Vagina (tissue), 2 donors: ENCODE results near the gene C17orf107. TPM values are rescaled to one million over a fixed set of nuclear protein-coding genes. Genes with fewer than 3 reads are reported as not detected.

Experiments used
- DNase-seq, 2 donors: peaks; one replicate each; pipeline ENCODE4 v3.0.0-alpha.2; 2017; ENCODE audit errors: extremely low spot score in 2 of 2
- H3K27ac ChIP-seq: fragments of 200-600 bp; sonication (generic); one replicate; pipeline ENCODE4 v1.5.1; 2019
- H3K27me3 ChIP-seq: fragments of 200-600 bp; sonication (generic); one replicate; pipeline ENCODE4 v1.5.1; 2019
- H3K36me3 ChIP-seq, 2 donors: fragments of 200-600 bp; sonication (generic); one replicate each; pipeline ENCODE4 v1.5.1; 2017 to 2019
- H3K4me1 ChIP-seq: fragments of 200-600 bp; sonication (generic); one replicate; pipeline ENCODE4 v1.5.1; 2019
- H3K4me3 ChIP-seq, 2 donors: fragments of 200-600 bp; sonication (generic); 1 replicate in 1 of 2; 2 replicates in 1 of 2; pipeline ENCODE4 v1.5.1; 2016 to 2019
- H3K9me3 ChIP-seq: fragments of 200-600 bp; sonication (generic); one replicate; pipeline ENCODE4 v1.5.1; 2019
- CTCF ChIP-seq, 3 experiments: fragments of 450-650 bp in 2 of 3; fragments of 200-600 bp in 1 of 3; sonication (generic) in 1 of 3; IDR thresholded peaks; one replicate each; pipeline ENCODE4 v1.5.1; 2017 to 2019; ENCODE audit warnings: antibody characterized with exemption in 3 of 3, mild to moderate bottlenecking in 2 of 3, moderate library complexity in 2 of 3
- POLR2A ChIP-seq, 2 donors: fragments of 450-650 bp; IDR thresholded peaks; one replicate each; pipeline ENCODE4 v1.6.1; 2017; ENCODE audit warnings: antibody characterized with exemption in 2 of 2, mild to moderate bottlenecking in 2 of 2, moderate library complexity in 2 of 2
- POLR2AphosphoS5 ChIP-seq, 2 donors: sonication (generic); formaldehyde crosslinking; IDR thresholded peaks; one replicate each; pipeline ENCODE4 v1.9.0; 2017; ENCODE audit warnings: antibody characterized with exemption in 2 of 2, mild to moderate bottlenecking in 2 of 2, low read depth in 1 of 2; ENCODE audit not compliant: insufficient read depth in 1 of 2
- intact Hi-C: fragments of 100-400 bp; cut with DNase I; formaldehyde crosslinking; loops from one replicate; pipeline ENCODE4 v1.15.1; 2023
- total RNA-seq: library from RNA; depleted of rRNA; stranded (reverse); fragments of >200 nt; gene quantifications from one replicate; pipeline ENCODE4 v1.2.3, GENCODE V29; 2016

C17orf107 gene
- total RNA-seq, 1 donor from 2014 or later, result 1.7 TPM

- no peak for TF ChIP-seq POLR2A (IDR thresholded peaks at IDR 0.05)
- TF ChIP-seq CTCF (IDR thresholded peaks at IDR 0.05), result no peak
- no peak for TF ChIP-seq POLR2AphosphoS5 (IDR thresholded peaks at IDR 0.05; ENCODE audit: insufficient read depth in 1 of 2, low read depth in 1 of 2)
- H3K4me1 ChIP-seq, result peaks cover 4% of the 10 kb centered on the region
- H3K4me3 ChIP-seq, result no peak overlapping the region
- H3K27ac ChIP-seq, result no peak overlapping the region
- H3K36me3 ChIP-seq, result peaks cover 0 to 83% of the 10 kb centered on the region in 2 donors
- intact Hi-C loops, result loop anchor here (5.0 kb wide), 1 partner anchor 107 kb away; the partner anchor contains the start of genes GLTPD2 and VMO1
- no peaks in the 10 kb centered on the region for H3K9me3 ChIP-seq
- no peak for DNase-seq
- no peaks in the 10 kb centered on the region for H3K27me3 ChIP-seq
Measured at GRCh38 chr17:4893721-4894560, 5.4 kb upstream of the C17orf107 start.

GRCh38 chr17:4895121-4895520 lies 4.2 kb upstream of the C17orf107 start:
- intact Hi-C loops, result no loop called here
- no peak for TF ChIP-seq CTCF (IDR thresholded peaks at IDR 0.05)
- TF ChIP-seq POLR2A (IDR thresholded peaks at IDR 0.05), result no peak
- no peak for TF ChIP-seq POLR2AphosphoS5 (IDR thresholded peaks at IDR 0.05; ENCODE audit: insufficient read depth in 1 of 2, low read depth in 1 of 2)
- no peaks in the 10 kb centered on the region for H3K9me3 ChIP-seq
- no peak overlapping the region for H3K27ac ChIP-seq
- peaks cover 0 to 75% of the 10 kb centered on the region in 2 donors for H3K36me3 ChIP-seq
- H3K4me1 ChIP-seq, result peaks cover 14% of the 10 kb centered on the region
- H3K27me3 ChIP-seq, result no peaks in the 10 kb centered on the region
- no peak for DNase-seq
- H3K4me3 ChIP-seq, result no peak overlapping the region

- TF ChIP-seq POLR2AphosphoS5 (IDR thresholded peaks at IDR 0.05; ENCODE audit: insufficient read depth in 1 of 2, low read depth in 1 of 2), result no peak
- TF ChIP-seq POLR2A (IDR thresholded peaks at IDR 0.05), result no peak
- no peak for TF ChIP-seq CTCF (IDR thresholded peaks at IDR 0.05)
- no peak for DNase-seq
- H3K4me3 ChIP-seq, result no peak overlapping the region
- intact Hi-C loops, result no loop called here
- H3K27ac ChIP-seq, result no peak overlapping the region
- H3K27me3 ChIP-seq, result no peaks in the 10 kb centered on the region
- H3K9me3 ChIP-seq, result no peaks in the 10 kb centered on the region
- peaks cover 20% of the 10 kb centered on the region for H3K4me1 ChIP-seq
- H3K36me3 ChIP-seq, result peaks cover 0 to 68% of the 10 kb centered on the region in 2 donors
Measured at GRCh38 chr17:4895657-4896331, 3.5 kb upstream of the C17orf107 start.

GRCh38 chr17:4896332-4897197 lies 2.8 kb upstream of the C17orf107 start:
- H3K36me3 ChIP-seq, result peaks cover 0 to 60% of the 10 kb centered on the region in 2 donors
- no peak for DNase-seq
- no peak overlapping the region for H3K27ac ChIP-seq
- no peaks in the 10 kb centered on the region for H3K9me3 ChIP-seq
- no peak overlapping the region for H3K4me3 ChIP-seq
- TF ChIP-seq CTCF (IDR thresholded peaks at IDR 0.05) (no peak), POLR2AphosphoS5 (IDR thresholded peaks at IDR 0.05; ENCODE audit: insufficient read depth in 1 of 2, low read depth in 1 of 2) (no peak), POLR2A (IDR thresholded peaks at IDR 0.05) (no peak)
- no peaks in the 10 kb centered on the region for H3K27me3 ChIP-seq
- intact Hi-C loops, result no loop called here
- peaks cover 20% of the 10 kb centered on the region for H3K4me1 ChIP-seq
